ENCODE results near the gene GRIN2A. TPM values are rescaled to one million over a fixed set of nuclear protein-coding genes. Genes with fewer than 3 reads are reported as not detected.

GRIN2A gene
- total RNA-seq, 1 donor from 2014 or later = 10.9 TPM

DNA sequence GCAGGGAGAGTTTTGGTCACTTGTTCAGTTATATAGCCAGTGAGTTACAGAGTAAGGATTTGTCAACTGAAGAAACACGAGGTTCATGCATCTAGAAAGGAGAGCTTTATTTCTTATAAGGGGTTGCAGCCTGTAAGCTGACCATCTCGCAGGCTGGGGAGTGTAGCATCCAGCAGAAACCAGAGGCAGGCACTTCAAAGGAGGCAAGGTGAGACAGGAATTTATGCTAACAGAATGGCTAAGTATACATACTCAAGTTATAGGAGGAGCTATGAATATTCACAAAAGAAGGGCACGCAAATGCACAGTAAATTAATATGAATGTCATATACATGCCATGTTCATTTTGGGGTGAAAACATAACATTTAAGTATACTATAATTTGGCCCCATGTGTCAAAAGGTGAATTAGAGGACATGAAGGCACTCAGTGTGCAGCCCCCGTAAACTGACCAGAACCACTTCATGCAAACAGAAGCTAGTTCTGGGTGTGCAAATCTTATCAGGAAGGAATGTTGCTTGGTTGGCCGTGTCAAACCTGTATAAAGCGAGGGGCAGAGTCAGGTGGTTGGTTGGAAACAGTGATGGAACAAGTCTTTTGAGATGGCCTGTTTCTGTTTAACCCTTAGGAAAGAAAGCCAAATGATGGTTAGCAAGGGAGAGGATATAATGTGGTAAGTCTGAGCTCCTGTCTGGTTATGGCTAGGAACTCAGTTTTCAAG lies 97.0 kb downstream of the GRIN2A start:
- no peak for DNase-seq

DNA sequence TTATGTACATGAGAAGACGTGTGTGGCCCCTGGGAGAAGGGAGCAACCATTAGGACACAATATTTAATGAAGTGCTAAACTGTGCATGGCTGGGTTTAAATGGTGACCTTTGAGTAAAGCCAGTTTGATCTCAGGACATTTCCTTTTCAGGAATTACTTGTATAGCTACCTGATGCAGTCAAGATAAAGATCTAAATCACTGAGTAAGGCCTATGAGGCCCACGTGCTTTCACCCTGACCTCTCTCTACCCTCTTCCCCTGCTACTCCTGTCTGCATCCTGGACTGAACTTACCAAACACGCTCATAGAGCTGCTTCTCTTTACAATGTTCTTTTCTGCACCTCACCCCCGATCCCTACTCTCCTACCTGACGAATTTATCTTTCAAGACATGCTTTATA lies 98.9 kb downstream of the GRIN2A start:
- DNase-seq = no peak

DNA sequence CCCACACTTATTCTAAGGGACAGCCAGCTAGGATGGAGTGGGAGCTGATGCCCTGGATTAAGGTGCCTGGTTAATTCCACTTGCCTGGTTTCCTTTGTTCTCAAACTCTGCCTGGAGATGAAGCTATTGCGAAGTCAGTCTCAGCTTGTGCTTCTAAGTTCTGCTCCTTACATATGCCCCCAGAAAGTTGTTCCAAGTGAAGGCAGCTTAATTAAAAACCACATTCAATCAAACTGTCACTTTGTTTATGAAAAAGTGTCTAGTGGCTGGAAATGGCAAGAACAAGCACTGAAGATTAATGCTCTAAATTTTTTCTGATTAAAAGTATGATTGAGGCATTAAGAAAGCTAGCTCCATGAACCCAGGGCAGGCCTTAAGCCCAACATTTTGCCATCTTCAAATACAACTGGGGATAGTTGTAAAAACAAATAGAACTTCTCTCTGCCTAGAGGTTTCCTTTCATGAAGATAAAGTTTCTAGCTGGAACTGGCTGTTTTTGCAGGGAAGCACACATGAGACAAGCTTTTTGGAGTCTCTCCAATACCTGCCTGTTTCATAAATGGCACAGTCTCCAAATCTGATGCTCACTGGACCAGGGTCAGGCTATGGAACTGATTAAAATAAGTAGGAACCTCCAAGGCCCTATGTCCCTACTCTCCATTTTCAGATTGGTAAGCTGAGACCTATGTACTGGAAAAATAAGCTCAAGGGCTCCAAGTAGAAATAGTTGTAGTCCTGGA lies 100.9 kb downstream of the GRIN2A start:
- no peak for DNase-seq

DNA sequence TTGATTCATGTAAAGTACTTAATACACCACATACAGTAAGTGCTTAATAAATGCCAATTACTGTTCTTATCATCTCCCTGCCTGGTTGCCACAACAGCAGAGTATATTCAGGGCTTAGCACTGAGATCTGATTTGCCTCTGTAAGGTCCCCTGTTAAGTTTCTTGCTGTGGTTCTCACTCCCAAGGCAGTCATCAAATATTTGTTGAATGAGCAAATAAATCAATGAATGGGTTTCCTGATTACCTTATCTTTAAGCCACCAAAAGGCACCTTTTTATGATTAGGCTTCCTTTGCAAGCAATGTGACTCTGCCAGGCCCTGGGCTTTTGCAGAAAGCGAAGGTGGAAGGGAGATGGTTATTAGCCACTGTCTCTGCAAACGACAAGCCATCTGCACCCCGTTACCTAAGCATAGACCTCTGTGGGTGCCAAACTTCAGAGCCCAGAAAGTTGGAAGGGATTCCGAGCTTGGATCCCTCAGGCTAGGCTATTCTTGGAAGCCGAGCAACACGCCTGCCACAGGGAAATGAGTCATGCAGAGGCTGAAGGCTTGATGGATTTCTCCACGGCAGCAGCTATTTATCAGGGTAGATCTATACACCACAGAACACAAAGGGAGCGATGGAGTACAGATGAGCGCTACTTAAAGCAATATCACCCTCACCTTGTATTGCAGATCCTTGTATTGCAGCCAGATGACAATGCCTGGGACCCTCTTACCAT lies 102.0 kb downstream of the GRIN2A start:
- DNase-seq = peak; percentile 86

DNA sequence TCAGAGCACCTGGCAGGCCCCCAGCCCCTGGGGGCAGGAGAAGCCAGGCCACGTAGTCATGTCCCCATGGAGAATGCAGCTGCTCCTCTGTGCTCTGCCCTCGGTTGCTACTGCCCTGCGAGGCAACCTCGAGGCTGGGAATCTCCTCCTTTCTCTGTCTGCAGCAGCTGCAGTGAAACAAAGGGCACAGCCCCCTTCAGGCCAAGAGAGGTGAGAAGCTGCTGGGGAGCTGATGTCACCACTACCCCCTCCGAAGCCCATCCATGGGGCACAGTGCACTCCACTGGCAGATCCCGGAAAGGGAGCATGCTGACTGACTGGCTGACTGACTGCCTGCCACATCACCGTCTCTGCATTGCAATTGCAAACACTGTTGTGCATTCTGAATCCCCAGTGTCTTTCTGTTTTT lies 103.7 kb downstream of the GRIN2A start:
- no peak for DNase-seq

DNA sequence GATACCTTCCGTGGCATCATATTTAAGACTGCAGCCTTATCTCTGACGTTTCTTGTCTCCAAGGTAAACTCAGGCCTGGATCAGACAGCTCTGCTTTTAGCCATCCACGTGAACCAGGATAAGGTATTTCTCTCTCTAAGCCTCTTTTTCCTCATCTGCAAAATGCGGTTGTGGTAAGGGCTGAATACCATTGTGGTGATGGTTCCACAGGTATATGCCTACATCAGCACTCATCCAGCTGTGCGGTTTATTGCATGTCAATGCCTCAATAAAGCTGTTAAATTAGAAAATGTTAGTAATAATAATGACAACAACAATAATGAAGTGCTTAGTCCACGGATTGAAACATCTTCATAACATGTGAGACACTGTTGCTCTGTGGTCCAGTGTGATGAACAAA lies 104.4 kb downstream of the GRIN2A start:
- DNase-seq = no peak

DNA sequence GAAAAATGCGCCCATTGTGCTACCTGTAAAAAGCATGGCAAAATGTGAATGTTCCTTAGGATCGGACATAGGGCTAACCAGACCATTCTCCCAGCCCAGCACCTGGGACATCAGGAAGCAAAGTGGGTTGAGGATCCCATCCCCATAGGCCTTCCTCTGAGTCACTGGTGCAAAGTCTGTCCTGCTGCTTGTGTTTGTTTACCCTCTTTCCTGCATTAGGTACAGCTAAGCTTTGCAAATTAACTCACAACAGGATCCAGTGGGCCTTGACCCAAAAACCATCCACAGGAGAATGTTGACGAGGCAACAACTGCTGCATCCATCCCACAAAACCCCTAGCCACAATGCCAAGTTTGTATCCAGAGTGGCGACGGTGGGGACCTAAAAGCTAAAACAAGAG lies 106.2 kb downstream of the GRIN2A start:
- no peak for DNase-seq

DNA sequence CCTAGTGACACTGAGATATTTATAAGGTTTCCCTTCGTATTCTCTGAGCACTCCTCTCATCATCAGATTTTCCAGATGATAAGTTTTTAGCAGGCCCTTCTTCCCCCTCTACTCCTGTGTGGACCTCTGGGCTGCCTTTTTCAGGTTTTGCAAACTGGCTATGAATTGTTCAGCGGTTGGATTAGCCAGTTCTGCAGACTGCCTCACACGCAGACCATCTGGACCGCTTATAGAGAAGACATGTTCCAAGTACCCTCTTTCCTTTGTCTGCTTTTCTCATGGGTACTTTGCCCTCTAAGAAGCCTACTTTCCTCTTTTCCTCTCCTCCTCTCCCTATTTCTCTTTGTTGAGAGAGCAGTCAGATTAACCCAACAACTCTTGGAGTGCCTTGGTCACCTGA lies 111.6 kb downstream of the GRIN2A start:
- DNase-seq = no peak

DNA sequence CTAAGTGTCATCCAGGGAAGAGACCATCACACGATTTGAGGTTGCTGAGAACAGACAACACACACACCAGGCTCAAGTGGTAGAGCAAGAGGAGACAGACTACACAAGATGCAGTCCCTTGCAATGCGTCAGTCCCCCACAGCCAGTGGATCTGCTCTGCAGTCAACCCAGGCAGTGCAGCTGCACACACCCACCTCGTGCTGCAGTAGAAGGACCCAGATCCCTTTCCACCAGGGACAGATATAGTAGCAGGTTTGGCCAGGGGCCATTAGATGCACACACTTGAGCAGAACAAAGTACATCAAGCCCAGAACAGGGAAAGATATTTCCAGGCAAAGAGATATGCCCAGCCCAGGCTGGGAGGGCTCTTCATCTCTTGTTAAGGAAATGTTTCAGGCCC lies 112.9 kb downstream of the GRIN2A start:
- peak; percentile 76 for DNase-seq

DNA sequence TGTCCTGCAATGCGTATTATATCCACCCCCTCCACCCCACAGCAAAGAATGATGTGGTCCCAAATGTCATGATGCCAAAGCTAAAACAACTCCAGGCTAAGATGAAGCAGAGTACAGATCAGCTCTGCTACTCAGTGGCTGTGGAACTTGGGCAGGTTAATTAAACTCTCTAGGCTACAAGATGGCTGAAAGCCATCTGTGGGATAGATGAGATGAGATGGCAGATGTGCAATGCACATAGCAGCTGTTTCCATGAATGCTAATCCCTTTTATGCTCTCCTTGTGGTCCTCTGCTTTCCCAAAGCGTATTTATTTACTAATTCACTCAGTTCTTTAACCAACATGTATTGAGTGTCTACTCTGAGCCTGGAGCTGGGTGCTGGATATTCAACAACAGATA lies 114.4 kb downstream of the GRIN2A start:
- no peak for DNase-seq

DNA sequence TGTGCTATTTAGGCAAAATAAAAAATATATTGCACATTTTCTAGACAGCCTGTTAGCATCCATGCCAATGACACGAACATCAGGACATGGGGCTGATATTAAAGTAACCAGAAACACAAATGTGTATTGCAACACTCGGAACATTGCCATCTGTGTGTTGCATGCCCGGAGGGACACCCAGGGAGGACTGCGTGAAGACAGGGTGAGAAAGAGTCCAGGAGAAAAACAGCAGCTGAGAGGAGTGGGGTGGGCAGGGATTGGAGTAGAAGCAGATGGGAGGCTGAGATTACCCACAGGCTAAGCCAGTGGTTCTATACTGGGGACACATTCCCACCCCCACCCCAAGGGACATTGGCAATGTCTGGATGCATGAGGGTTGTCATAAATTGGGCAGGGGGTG lies 114.8 kb downstream of the GRIN2A start:
- no peak for DNase-seq

DNA sequence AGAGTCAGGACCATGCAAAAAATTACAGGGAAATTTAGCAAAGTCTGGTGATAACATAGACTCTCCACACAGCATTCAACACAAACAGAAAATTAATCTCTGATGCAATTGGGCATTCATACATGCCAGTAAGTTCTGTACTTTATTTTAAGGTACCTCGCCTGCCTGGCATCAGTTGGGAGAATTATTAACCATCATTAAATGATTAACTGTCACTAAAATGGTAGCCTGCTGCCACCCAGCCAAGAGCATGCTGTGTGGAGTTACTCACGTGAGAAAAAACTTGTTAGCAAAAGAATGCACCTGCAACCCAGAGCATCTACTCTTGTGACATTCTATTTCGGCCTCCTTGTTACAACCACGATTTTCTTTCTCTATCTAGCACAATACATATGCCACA lies 117.2 kb downstream of the GRIN2A start:
- no peak for DNase-seq

DNA sequence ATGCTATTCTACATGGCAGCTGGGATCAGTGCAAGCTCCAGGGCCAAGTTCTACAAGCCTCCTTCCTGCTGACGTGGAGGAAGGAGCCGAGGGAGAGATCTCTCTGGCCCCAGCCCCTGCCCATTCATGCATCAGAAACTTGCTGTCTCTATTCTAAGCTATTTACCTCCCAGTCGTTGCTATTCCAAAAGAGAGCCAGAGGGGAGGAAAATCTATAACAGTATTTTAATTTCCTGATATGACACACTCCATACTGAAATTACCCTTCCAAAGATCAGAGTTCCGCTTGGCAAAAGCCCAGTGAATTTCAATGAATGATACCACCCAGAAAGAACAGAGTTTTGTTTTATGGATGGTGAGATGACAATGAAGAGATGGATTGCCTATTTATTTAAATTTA lies 133.4 kb downstream of the GRIN2A start:
- DNase-seq = no peak

DNA sequence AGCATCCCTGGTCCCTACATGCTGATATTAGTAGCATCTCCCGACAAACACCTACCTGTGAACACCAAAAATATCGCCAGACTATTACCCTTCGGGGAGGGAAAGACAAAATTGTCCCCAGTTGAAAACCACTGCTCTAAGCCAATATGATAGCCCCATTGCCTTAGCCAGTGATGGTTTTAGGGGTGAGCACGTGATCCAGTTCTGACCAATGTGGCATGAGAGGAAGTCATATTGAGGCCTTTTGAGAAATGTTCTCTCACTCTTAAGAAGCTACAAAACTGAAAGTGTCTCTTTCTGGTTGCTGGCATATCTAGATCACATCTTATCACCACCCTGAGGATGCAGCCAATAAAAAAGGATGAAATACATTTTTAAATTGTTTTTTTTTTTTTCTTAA lies 136.3 kb downstream of the GRIN2A start:
- no peak for DNase-seq

DNA sequence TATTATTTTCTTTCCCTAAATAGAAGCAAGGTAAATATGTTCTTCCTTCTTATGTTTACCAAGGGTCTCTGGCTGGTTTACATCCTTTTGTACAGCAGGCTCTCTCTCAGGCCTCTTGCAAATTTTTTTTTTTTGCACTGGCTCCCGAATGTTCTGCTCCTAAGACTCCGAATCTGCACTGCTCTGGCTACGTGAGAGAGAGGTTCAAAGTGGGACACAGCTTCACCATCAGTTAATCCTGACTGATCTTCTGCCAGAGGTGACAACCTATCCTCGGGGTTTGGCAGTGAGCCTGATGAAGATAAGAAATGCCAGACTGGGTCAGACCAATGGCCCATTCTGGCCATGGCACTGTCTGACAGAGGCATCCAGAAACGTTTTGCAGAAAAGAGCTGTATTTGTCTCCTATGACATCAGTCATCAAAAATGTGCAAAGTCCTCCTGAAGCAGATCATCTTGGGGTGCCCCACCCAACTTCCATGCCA lies 136.9 kb downstream of the GRIN2A start:
- DNase-seq = no peak

DNA sequence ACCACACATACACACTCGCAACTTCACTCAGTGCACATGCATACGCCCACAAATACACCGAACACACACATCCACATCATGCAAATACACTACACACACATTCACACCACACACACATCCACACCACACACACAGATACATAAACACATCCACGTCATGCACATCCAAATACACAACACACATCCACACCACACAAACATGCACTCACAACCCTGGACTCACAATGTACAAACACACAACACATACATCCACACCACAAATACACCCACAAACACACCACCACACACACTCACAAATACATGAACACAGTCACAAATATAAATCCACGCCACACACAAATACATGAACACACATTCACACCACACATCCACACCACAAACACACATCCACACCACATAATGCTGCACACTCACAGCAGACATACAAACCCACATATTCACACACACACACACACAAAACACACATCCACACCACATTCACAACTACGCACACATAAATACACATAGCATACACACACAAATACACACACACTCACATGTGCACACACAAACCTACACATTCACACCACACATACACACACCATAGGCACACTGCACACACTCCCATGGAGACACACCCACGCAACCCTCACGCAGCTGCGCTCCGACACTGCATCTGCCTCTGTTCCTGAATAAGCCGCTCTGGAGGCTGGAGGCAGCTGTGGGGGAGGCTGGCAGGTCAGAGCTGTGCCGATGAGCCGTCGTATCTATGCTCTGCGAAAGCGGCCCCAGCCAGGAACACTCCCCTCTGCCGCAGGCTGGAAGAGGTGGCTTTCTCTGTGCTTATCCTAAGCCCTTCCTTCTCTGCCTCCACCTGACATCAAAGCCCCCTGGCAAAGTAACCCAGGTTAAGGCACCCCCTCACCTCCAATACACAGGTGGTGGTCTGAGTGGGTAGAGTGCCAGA lies 141.8 kb downstream of the GRIN2A start:
- DNase-seq = peak; percentile 69

DNA sequence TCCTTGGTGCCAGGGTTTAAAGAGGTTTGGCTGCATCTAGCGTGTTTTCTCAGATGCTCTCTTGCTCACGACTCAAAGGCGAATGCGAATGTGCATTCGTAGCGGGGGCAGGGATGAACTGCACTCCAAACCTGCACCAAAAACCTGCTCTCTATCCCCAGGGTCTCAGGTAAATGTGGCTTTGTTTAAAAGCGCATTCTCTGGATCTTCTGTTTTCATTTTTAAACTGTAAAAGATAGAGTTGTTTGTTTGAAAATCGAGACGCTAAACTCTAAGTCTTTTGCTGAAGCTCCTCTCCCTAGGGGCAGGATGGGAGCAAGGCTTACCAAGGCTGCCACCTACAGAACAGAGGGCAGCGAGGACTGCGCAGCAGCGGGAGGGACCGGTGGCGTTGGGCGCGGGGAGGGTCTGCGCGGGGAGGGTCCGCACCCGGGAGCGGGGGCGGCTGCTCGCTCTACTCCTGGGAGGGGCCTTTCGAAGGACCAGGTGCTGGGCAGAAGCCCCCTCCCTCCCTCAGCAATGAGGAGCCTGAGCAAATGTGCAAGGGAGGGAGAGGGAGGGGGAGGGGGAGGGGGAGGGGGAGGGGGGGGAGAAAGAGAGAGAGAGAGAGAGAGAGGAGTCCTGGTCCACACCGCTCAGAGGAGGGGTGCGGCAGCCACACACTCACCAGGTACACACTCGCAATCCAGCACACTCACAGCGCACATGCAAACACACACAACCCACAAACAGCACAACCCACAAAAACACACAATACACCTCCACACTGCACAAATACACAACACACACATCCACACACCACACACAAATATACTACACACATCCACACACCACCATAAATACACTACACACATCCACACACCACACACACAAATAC lies 142.8 kb downstream of the GRIN2A start:
- DNase-seq = peak; percentile 53

DNA sequence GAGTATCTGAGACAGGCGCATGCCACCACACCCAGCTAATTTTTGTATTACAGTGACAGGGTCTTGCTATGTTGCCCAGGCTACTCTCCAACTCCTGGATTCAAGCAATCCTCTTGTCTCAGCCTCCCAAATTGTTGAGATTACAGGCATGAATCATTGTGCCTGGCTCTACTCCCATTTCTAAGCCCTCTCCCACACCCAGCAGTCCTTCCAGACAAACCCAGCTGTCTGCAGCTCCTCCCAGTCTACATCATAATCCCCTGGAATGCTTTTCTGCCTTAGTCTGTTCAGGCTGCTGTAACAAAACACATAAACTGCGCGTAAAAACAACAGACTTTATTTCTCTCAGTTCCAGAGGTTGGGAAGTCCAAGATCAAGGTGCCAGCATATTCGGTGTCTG lies 144.5 kb downstream of the GRIN2A start:
- DNase-seq = no peak

DNA sequence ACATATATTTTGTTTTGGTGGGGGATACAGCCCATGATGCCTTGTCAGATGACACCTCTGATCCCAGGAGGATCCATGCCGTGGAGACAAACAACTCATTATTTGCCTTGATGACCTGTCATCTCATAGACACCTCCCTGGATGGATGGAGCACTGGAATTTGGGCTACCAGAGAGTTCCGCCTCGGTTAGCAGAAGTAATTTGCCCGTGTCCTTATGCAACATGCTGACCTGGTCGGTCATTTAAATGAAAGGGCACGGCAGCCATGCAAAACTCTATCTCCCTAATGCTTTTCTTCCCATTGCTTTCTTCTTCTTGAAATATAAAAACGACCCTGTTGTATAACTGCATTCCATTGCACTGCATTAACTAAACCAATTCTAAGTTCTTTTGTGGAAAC lies 145.3 kb downstream of the GRIN2A start:
- DNase-seq = no peak

DNA sequence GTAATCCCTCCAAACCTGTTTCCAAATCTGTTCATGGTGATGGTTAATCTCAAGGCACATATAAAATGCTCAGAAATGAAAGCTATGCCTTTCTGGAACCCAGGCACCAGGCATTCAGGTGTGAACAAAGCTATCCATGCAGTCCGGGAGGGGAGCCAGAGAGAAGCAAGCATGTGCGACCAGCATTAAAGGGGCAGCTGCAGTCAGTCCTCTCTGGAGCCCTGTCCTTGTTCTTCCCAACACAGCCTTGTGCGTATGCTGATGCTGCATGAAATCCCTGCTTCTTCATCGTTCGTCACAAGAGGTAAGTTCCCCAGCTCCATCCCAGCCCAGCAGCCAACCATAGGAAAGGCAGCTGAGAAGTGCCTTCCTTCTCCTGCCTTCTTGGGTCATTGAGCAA lies 148.7 kb downstream of the GRIN2A start:
- DNase-seq = no peak

DNA sequence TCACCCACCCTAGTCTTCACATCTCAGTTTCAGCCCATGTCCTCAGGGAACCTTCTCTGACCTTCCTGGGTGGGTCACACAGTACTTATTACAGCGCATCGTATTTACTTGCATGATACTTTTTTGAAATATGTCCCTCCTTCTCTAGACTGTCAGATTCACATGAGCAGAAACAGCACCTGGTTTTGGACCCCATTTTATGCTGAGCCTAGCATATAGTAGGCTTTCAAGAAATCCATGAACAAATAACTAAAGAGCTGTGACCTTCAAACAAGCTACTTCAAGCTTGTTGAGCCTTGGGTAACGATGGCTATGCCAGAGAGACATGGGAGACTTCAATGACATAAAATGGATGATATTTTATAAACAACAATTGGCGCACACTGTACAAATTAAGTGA lies 150.3 kb downstream of the GRIN2A start:
- no peak for DNase-seq
